NCI-H187 (cell line): ENCODE results near the gene SCNM1.
"Not testable (repeated sequence)": the region's sequence is repeated elsewhere in the genome, so short reads cannot be mapped to it uniquely, and the experiment has no call there.

ENCODE experiments used
- DNase-seq, 2 experiments: peaks; one replicate each; lab custom pipeline; 2025; lab: John Stamatoyannopoulos, UW

The SCNM1 gene

GRCh38 chr1:151146412-151147131 is 19.4 kb upstream of the SCNM1 start, which contains the start of gene SEMA6C:
Gene SEMA6C, minus strand, starts transcription at chr1:151146631. Its CDS starts 4,010 bp downstream, at chr1:151142621.
- DNase-seq: peak; percentile 95 to 97

GRCh38 chr1:151147132-151147503 is 18.8 kb upstream of the SCNM1 start:
- DNase-seq: no peak

DNA sequence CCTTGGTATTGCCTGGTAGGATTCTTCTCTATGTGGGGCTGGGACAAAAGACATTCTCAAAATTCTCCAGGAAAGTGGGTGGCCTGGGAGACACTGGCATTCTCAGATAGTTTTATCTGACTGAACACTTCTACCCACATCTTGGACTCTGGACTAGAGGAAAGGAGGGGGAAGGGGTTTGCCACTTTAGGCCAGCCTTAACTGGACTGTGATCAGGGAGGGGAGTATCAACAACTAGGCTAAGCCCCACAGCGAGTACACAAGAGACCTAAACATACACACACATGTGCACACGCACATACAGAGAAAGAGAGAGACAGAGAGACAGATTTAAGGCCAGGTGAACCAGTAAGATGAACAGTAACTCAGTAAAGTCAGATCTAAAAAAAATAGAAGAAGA is 18.3 kb upstream of the SCNM1 start:
- DNase-seq: no peak

- DNase-seq: no peak
Observed at GRCh38 chr1:151156515-151156819, 9.5 kb upstream of the SCNM1 start, which contains the start of gene TNFAIP8L2. Gene TNFAIP8L2, plus strand, starts transcription at chr1:151156649. Its CDS starts 2,049 bp downstream, at chr1:151158698.

DNA sequence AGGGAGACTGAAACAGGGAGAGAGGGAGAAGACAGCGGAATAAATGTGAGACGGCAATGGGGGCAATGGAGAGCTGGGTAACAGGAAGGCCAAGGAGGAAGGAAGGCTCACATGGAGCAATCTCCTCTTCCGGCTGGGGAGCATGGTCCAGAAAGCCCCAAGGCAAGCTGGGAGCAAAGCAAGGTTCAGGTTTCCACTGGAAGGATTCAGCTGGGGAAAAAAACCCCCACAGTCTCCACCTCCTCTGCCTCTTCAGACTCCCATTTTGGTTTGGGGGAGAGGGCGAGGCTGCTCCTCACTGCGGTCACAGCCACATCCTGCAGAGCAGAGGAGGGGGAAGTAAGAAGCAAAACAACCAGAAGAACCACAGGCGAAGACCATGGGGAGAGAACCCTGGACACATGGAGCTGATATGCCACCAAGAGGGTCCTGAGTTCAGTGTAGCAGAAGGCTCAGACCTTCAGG is 8.8 kb upstream of the SCNM1 start:
- no peak for DNase-seq

GRCh38 chr1:151158326-151158725 is 7.6 kb upstream of the SCNM1 start:
- no peak for DNase-seq

DNA sequence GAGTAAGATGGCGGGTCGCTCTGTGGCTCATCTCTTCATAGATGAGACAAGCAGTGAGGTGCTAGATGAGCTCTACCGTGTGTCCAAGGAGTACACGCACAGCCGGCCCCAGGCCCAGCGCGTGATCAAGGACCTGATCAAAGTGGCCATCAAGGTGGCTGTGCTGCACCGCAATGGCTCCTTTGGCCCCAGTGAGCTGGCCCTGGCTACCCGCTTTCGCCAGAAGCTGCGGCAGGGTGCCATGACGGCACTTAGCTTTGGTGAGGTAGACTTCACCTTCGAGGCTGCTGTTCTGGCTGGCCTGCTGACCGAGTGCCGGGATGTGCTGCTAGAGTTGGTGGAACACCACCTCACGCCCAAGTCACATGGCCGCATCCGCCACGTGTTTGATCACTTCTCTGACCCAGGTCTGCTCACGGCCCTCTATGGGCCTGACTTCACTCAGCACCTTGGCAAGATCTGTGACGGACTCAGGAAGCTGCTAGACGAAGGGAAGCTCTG is 7.1 kb upstream of the SCNM1 start:
- DNase-seq: no peak

DNA sequence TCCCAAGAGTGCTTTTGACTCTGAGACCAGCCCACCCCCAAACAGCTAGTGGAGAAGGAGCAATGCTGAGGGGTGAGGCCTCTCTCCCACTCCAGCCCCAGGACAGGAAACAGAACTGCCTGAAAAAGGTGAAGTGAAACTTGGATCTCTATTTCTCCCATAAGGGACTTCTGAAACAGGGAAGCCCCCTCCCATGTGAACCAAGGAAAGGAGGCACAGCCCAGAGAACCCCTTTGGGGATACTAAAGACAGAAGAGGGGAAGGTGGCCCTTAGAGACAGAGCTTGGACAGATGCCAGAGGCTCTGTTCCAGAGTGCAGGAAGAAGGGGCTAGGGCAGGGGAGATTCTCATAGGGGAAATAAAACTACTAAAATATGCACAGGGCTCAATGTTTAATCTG is 6.6 kb upstream of the SCNM1 start:
- DNase-seq: no peak

DNA sequence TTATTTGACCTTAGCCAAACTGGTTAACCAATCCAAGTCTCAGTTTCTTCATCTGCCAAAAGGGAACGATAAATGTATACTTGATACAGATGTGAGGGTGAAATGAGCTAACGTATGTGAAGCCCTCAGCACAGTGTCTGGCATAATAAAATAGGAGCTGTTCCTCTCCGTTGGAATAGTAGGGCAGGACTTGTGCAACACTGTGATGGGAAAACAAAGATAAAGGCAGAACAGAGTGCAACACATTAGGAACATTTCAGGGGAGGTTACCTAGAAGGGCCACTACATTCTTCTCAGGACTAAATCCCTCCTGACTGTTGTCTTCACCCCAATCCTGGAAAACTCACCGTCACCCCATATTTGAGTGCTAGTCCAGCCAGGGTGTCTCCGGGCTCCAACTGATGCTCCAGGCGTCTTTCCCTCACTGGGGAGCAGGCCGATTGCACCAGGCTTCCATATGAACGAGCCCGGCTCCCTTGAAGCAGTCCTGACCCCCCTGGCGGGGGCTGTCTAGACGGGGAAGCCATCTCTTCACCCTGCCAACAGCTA is 1.1 kb upstream of the SCNM1 start:
- no peak for DNase-seq

GRCh38 chr1:151165281-151165737 is 635 bp upstream of the SCNM1 start:
- DNase-seq: no peak

DNA sequence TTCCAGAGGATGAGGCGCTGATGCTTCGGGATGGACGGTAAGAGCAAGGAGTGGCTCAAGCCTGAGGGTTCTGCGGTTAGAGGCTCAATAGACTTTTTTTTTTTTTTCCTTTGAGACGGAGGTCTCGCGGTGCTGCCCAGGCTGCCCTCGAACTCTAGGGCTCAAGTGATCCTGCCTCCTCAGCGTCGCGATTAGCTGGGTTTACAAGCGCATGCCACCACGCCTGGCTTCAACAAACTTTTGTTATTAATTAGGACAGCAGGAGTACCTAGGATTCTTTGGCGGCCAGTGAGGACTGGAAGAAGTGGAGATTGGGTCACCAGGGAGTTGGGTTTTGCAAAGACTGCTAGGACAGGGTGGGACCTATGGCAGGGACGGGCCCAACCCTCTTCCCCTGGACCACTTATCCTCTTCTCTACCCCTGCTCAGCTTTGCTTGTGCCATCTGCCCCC is 587 bp downstream of the SCNM1 start:
- no peak for DNase-seq

DNA sequence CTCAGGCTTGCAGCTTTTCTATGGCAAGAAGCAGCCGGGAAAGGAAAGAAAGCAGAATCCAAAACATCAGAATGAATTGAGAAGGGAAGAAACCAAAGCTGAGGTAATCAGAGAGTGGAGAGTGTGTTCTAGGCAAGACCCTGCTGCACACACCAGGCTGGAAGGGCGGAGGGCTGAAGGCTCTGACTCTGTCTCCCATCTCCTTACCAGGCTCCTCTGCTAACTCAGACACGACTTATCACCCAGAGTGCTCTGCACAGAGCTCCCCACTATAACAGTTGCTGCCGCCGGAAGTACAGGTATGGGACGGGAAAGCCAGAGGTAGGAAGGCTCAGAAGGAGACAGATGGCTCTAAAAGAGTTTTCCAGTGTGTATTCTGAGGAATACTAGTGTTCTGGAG is 1.2 kb downstream of the SCNM1 start:
- DNase-seq: no peak

- DNase-seq: no peak
Observed at GRCh38 chr1:151171190-151171589, 5.2 kb downstream of the SCNM1 start.

GRCh38 chr1:151175041-151175741 is 9.2 kb downstream of the SCNM1 start:
- no peak for DNase-seq

DNA sequence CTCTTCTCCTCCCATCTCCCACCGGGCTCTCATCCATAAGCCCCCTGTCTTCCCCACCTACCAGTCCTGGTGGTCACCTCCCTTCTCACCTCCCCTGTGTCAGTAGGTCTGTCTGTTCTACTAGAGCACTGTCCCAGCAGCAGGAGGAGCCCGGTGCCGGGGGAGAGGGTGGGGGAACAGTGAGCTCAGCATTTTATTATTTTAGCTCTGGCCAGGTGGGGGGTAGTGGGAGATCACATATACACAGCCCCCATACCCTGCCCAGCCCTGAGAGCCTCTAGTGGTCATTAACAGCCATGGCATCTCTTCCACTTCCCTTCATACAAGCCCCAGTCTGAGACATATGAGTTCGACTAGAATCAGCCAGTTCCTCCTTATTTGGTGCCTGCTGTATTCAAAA is 9.9 kb downstream of the SCNM1 start, which contains the start of gene TMOD4:
Gene TMOD4, minus strand, starts transcription at position 119 of the 400 bp plus-strand sequence. CDS start 1,106 bp downstream, outside the sequence.
- DNase-seq: no peak

- DNase-seq: no peak
Observed at GRCh38 chr1:151176514-151177045, 10.6 kb downstream of the SCNM1 start.

DNA sequence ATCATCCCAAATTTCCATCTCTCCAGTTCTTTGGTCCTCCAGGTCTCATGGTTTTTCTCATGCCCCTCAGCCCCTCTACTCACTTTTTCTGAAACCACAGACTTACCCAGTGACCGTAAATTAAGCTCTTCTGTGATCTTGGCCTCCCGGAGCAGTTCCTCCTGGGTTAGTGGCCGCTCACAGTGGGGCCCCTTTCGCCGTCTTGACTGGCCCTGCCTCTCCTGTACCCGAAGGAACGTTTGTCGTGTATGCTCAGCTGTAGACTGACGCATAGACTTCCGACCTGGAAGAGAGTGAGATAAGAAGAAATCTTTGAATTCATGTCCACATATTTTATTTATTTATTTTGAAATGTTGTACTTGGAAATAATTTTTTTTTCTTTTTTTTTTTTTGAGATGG is 18.3 kb downstream of the SCNM1 start:
- no peak for DNase-seq

- no peak for DNase-seq
Observed at GRCh38 chr1:151187205-151187604, 21.3 kb downstream of the SCNM1 start.

- not testable (repeated sequence) for DNase-seq
Observed at GRCh38 chr1:151188667-151189066, 22.7 kb downstream of the SCNM1 start.

GRCh38 chr1:151189637-151190445 is 23.9 kb downstream of the SCNM1 start, which contains the start of gene VPS72:
Gene VPS72, minus strand, starts transcription at chr1:151190197. Its CDS starts 76 bp downstream, at chr1:151190121.
- peak; percentile 93 for DNase-seq

DNA sequence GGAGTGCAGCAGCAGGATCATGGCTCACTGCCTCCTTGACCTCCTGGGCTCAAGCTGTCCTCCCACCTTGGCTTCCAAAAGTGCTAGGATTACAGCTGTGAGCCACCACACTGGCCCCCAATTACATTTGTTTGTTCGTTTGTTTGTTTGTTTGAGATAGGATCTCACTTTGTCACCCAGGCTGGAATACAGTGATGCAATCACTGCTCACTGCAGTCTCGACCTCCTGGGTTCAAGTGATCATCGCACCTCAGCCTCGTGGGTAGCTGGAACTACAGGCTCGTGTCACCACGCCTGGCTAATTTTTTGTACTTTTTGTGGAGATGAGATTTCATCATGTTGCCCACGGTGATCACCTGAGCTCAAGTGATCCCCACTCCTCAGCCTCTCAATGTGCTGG is 26.1 kb downstream of the SCNM1 start:
- DNase-seq: no peak
